H9 (cell line): ENCODE results near the gene PEX19. TPM values are rescaled to one million over a fixed set of nuclear protein-coding genes. Genes with fewer than 3 reads are reported as not detected.

ENCODE experiments used
- DNase-seq: peaks from one replicate; pipeline ENCODE4 v3.0.0-alpha.2; 2017
- H2AFZ ChIP-seq: one replicate; pipeline ENCODE4 v1.6.1; 2013; ENCODE audit warnings: mild to moderate bottlenecking, low read length, control low read depth, moderate library complexity
- H2AK5ac ChIP-seq: 2 replicates; pipeline ENCODE4 v1.6.1; 2013; ENCODE audit warnings: low read length, control low read depth, mixed read lengths; ENCODE audit not compliant: insufficient read length
- H2BK120ac ChIP-seq: one replicate; pipeline ENCODE4 v1.6.1; 2013; ENCODE audit warnings: low read depth, mild to moderate bottlenecking, low read length, control low read depth, inconsistent platforms; ENCODE audit not compliant: poor library complexity, severe bottlenecking
- H2BK12ac ChIP-seq: 2 replicates; pipeline ENCODE4 v1.6.1; 2013; ENCODE audit warnings: low read length, control low read depth, mixed read lengths, low read depth; ENCODE audit not compliant: insufficient read length
- H2BK15ac ChIP-seq: 2 replicates; pipeline ENCODE4 v1.6.1; 2013; ENCODE audit warnings: low read depth, low read length, control low read depth
- H2BK20ac ChIP-seq: one replicate; pipeline ENCODE4 v1.6.1; 2013; ENCODE audit warnings: low read depth, mild to moderate bottlenecking, low read length, control low read depth, inconsistent platforms; ENCODE audit not compliant: poor library complexity, severe bottlenecking
- H2BK5ac ChIP-seq: 2 replicates; pipeline ENCODE4 v1.6.1; 2013; ENCODE audit warnings: low read length, control low read depth, mixed read lengths; ENCODE audit not compliant: insufficient read length
- H3K14ac ChIP-seq: 2 replicates; pipeline ENCODE4 v1.6.1; 2013; ENCODE audit warnings: low read length, control low read depth; ENCODE audit not compliant: insufficient read depth
- H3K18ac ChIP-seq: 2 replicates; pipeline ENCODE4 v1.6.1; 2013; ENCODE audit warnings: low read depth, mild to moderate bottlenecking, mixed read lengths, low read length, control low read depth; ENCODE audit not compliant: insufficient read length
- H3K23ac ChIP-seq: 2 replicates; pipeline ENCODE4 v1.6.1; 2013; ENCODE audit warnings: low read length, control low read depth, mixed read lengths, low read depth; ENCODE audit not compliant: insufficient read length
- H3K23me2 ChIP-seq: 2 replicates; pipeline ENCODE4 v1.6.1; 2013; ENCODE audit warnings: low read depth, mild to moderate bottlenecking, mixed read lengths, low read length, control low read depth; ENCODE audit not compliant: insufficient read length, poor library complexity, severe bottlenecking
- H3K27ac ChIP-seq: 2 replicates; pipeline ENCODE4 v1.5.1; 2013; ENCODE audit warnings: low read length, control low read depth, mixed read lengths, low read depth; ENCODE audit not compliant: insufficient read length
- H3K27me3 ChIP-seq: 2 replicates; pipeline ENCODE4 v1.6.1; 2013; ENCODE audit warnings: low read length, control low read depth, inconsistent platforms; ENCODE audit not compliant: insufficient read depth
- H3K4ac ChIP-seq: 2 replicates; pipeline ENCODE4 v1.6.1; 2013; ENCODE audit warnings: low read depth, mild to moderate bottlenecking, control low read depth, inconsistent platforms, low read length, moderate library complexity
- H3K4me1 ChIP-seq: 2 replicates; pipeline ENCODE4 v1.6.1; 2013; ENCODE audit warnings: low read length, control low read depth, inconsistent platforms; ENCODE audit not compliant: insufficient read depth
- H3K4me2 ChIP-seq: 2 replicates; pipeline ENCODE4 v1.6.1; 2013; ENCODE audit warnings: low read length, control low read depth, mixed read lengths; ENCODE audit not compliant: insufficient read length, insufficient read depth
- H3K56ac ChIP-seq: 2 replicates; pipeline ENCODE4 v1.6.1; 2013; ENCODE audit warnings: low read depth, mild to moderate bottlenecking, mixed read lengths, low read length, control low read depth; ENCODE audit not compliant: insufficient read length
- H3K79me1 ChIP-seq: 2 replicates; pipeline ENCODE4 v1.6.1; 2013; ENCODE audit warnings: low read depth, mild to moderate bottlenecking, moderate library complexity, low read length, control low read depth, inconsistent platforms; ENCODE audit not compliant: insufficient read depth, poor library complexity, severe bottlenecking
- H3K79me2 ChIP-seq: 2 replicates; pipeline ENCODE4 v1.6.1; 2013; ENCODE audit warnings: low read length, control low read depth, inconsistent platforms; ENCODE audit not compliant: insufficient read depth
- H3K9ac ChIP-seq: 2 replicates; pipeline ENCODE4 v1.6.1; 2013; ENCODE audit warnings: low read length, control low read depth, mixed read lengths; ENCODE audit not compliant: insufficient read length; ENCODE audit errors: extremely low read depth
- H3K9me3 ChIP-seq: one replicate; pipeline ENCODE4 v1.6.1; 2013; ENCODE audit warnings: low read depth, low read length, inconsistent platforms; ENCODE audit not compliant: control insufficient read depth
- H3T11ph ChIP-seq: one replicate; pipeline ENCODE4 v1.6.1; 2013; ENCODE audit warnings: mild to moderate bottlenecking, low read length, control low read depth, inconsistent platforms
- H4K20me1 ChIP-seq: one replicate; pipeline ENCODE4 v1.6.1; 2013; ENCODE audit not compliant: control insufficient read depth, insufficient read length, insufficient read depth
- H4K5ac ChIP-seq: 2 replicates; pipeline ENCODE4 v1.6.1; 2013; ENCODE audit warnings: low read depth, mild to moderate bottlenecking, mixed read lengths, low read length, control low read depth; ENCODE audit not compliant: insufficient read length
- H4K8ac ChIP-seq: replicated peaks from 2 replicates; pipeline ENCODE4 v1.6.1; 2013; ENCODE audit warnings: low read length, control low read depth, mixed read lengths, low read depth; ENCODE audit not compliant: insufficient read length
- H4K91ac ChIP-seq: 2 replicates; pipeline ENCODE4 v1.6.1; 2013; ENCODE audit warnings: low read depth, mild to moderate bottlenecking, moderate library complexity, mixed read lengths, low read length, control low read depth; ENCODE audit not compliant: insufficient read length
- H3K27ac Mint-ChIP-seq, 3 experiments: 2 replicates in 2 of 3; 3 replicates in 1 of 3; pipeline ENCODE4 v1.8.0; 2020 to 2021; ENCODE audit warnings: mixed read lengths in 3 of 3, mild to moderate bottlenecking in 1 of 3, moderate library complexity in 1 of 3
- H3K27me3 Mint-ChIP-seq: 2 replicates; pipeline ENCODE4 v1.8.0; 2021; ENCODE audit warnings: low read depth, mild to moderate bottlenecking, moderate library complexity, mixed read lengths
- H3K36me3 Mint-ChIP-seq, 3 experiments: 2 replicates in 2 of 3; 3 replicates in 1 of 3; pipeline ENCODE4 v1.8.0; 2020 to 2021; ENCODE audit warnings: low read depth in 3 of 3, mixed read lengths in 3 of 3; ENCODE audit not compliant: insufficient read depth in 1 of 3
- H3K4me1 Mint-ChIP-seq, 2 experiments: 2 replicates each; pipeline ENCODE4 v1.8.0; 2020; ENCODE audit warnings: mixed read lengths in 2 of 2
- H3K4me3 Mint-ChIP-seq, 2 experiments: 2 replicates in 1 of 2; 3 replicates in 1 of 2; pipeline ENCODE4 v1.8.0; 2020 to 2021; ENCODE audit warnings: mild to moderate bottlenecking in 2 of 2, mixed read lengths in 2 of 2, moderate library complexity in 1 of 2
- H3K9me3 Mint-ChIP-seq, 2 experiments: 2 replicates in 1 of 2; 3 replicates in 1 of 2; pipeline ENCODE4 v1.8.0; 2020; ENCODE audit warnings: mild to moderate bottlenecking in 2 of 2, mixed read lengths in 2 of 2, moderate library complexity in 1 of 2
- WGBS: extraction: QIAGEN DNeasy Blood & Tissue Kit; methylation state at CpG from one replicate; pipeline ENCODE4 v1.1.7; 2013; ENCODE audit warnings: missing lambda C conversion rate, low lambda C conversion rate, mixed read lengths; ENCODE audit not compliant: insufficient read length; ENCODE audit errors: extremely low coverage; 5-methylcytosine and 5-hydroxymethylcytosine counted together
- total RNA-seq: library from RNA; stranded (reverse); gene quantifications from 2 replicates; pipeline ENCODE4 v1.2.1, GENCODE V29; 2021
- TF ChIP-seq, protein P1 (sequence below): fragments of 200-600 bp; sonication (generic); conservative IDR thresholded peaks from 3 replicates; pipeline ENCODE4 v1.8.0; 2021; ENCODE audit warnings: antibody characterized with exemption, mild to moderate bottlenecking

Gene PEX19
- total RNA-seq, 1 experiment from 2014 or later, result 92.7 TPM

DNA sequence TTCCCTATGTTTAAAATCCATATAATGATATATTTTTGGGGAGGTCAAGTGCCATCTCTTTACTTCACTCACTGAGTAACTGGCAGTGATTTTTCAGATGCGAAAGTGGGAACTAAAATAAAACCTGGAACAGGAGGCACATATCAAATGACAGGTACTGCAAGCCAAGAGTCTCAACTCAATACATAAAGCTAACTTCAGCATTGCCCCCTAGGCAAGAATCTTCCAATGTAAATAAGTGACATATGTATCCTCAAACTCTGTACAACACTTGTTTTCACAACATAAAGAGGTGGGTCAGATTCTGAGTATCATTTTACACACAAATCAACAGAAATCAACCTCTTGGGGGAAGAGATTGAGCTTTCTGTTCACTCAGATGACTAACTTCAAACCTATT lies 40.7 kb downstream of the PEX19 start:
- no peak overlapping the region for H4K8ac ChIP-seq
- no peak overlapping the region for H3K4ac ChIP-seq
- TF ChIP-seq, protein P1, sequence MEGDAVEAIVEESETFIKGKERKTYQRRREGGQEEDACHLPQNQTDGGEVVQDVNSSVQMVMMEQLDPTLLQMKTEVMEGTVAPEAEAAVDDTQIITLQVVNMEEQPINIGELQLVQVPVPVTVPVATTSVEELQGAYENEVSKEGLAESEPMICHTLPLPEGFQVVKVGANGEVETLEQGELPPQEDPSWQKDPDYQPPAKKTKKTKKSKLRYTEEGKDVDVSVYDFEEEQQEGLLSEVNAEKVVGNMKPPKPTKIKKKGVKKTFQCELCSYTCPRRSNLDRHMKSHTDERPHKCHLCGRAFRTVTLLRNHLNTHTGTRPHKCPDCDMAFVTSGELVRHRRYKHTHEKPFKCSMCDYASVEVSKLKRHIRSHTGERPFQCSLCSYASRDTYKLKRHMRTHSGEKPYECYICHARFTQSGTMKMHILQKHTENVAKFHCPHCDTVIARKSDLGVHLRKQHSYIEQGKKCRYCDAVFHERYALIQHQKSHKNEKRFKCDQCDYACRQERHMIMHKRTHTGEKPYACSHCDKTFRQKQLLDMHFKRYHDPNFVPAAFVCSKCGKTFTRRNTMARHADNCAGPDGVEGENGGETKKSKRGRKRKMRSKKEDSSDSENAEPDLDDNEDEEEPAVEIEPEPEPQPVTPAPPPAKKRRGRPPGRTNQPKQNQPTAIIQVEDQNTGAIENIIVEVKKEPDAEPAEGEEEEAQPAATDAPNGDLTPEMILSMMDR, result no peak
- no peaks in the 10 kb centered on the region; a peak in 1 of 5 replicates for H3K9me3 Mint-ChIP-seq
- H3K9ac ChIP-seq, result no peak overlapping the region
- H3K27ac Mint-ChIP-seq, result no peak overlapping the region
- no peaks in the 10 kb centered on the region for H4K20me1 ChIP-seq
- no peak overlapping the region for H2BK5ac ChIP-seq
- no peak overlapping the region for H2AK5ac ChIP-seq
- no peak overlapping the region for H3K23ac ChIP-seq
- no peak overlapping the region for H3K14ac ChIP-seq
- peaks cover 1% of the 10 kb centered on the region; the same call in 1 of the 2 replicates for H3K79me2 ChIP-seq
- no peak overlapping the region for H3K4me3 Mint-ChIP-seq
- H3T11ph ChIP-seq, result no peak overlapping the region
- H2AFZ ChIP-seq, result no peak overlapping the region
- H3K27me3 ChIP-seq, result no peaks in the 10 kb centered on the region
- no peak overlapping the region for H2BK15ac ChIP-seq
- no peaks in the 10 kb centered on the region for H3K79me1 ChIP-seq
- H3K4me2 ChIP-seq, result no peak overlapping the region
- no CpG with 5 or more reads among the region's 1 CpG for WGBS
- no peak for DNase-seq
- H3K27me3 Mint-ChIP-seq, result no peaks in the 10 kb centered on the region
- H2BK12ac ChIP-seq, result no peak overlapping the region
- H2BK20ac ChIP-seq, result no peak overlapping the region
- no peaks in the 10 kb centered on the region for H3K23me2 ChIP-seq
- peaks cover 7 to 40% (median 39%) of the 10 kb centered on the region in 3 experiments; a peak in 5 of 7 replicates for H3K36me3 Mint-ChIP-seq
- no peaks in the 10 kb centered on the region for H3K4me1 ChIP-seq
- H4K5ac ChIP-seq, result no peak overlapping the region
- no peak overlapping the region for H3K18ac ChIP-seq
- no peak overlapping the region for H3K27ac ChIP-seq
- no peak overlapping the region for H2BK120ac ChIP-seq
- no peak overlapping the region for H4K91ac ChIP-seq
- H3K56ac ChIP-seq, result no peak overlapping the region
- H3K4me1 Mint-ChIP-seq, result peaks cover 2 to 11% of the 10 kb centered on the region in 2 experiments; a peak in 3 of 4 replicates
- H3K9me3 ChIP-seq, result no peaks in the 10 kb centered on the region
